Left cardiac atrium (tissue), 4 donors: ENCODE results near the gene ARF1. TPM values are rescaled to one million over a fixed set of nuclear protein-coding genes. Genes with fewer than 3 reads are reported as not detected.

Experiments
- ATAC-seq, 2 donors: fragments of 200-7000 bp; cut with Tn5 transposase; one replicate each; pipeline ENCODE4 v1.9.1; 2020; ENCODE audit warnings: mild to moderate bottlenecking in 2 of 2, moderate library complexity in 2 of 2
- DNase-seq: peaks from one replicate; pipeline ENCODE4 v3.0.0-alpha.2; 2020
- intact Hi-C, 2 donors: fragments of 100-400 bp; cut with DNase I; formaldehyde crosslinking; loops; one replicate each; pipeline versions ENCODE4 v1.14.1 to v1.15.1; 2022 to 2023
- total RNA-seq, 2 donors: library from RNA; stranded (reverse); fragmentation: NEBNext Ultra II Directional; extraction: Animal tissue kit (Norgen Biotek cat#: 25700); gene quantifications; one replicate each; pipeline ENCODE4 v1.2.1, GENCODE V29; 2021
- donor health status: DM: no; HTN: yes; CAD: no.
- donor health status: DM: no; HTN: yes; CAD: no; lungs with severe emphysema.
- donor health status: DM: yes; HTN: yes; CAD: no.
- donor health status: Dilated cardiomyopathy.

Gene ARF1
- total RNA-seq, 2 donors from 2014 or later: 295 to 397 TPM

DNA sequence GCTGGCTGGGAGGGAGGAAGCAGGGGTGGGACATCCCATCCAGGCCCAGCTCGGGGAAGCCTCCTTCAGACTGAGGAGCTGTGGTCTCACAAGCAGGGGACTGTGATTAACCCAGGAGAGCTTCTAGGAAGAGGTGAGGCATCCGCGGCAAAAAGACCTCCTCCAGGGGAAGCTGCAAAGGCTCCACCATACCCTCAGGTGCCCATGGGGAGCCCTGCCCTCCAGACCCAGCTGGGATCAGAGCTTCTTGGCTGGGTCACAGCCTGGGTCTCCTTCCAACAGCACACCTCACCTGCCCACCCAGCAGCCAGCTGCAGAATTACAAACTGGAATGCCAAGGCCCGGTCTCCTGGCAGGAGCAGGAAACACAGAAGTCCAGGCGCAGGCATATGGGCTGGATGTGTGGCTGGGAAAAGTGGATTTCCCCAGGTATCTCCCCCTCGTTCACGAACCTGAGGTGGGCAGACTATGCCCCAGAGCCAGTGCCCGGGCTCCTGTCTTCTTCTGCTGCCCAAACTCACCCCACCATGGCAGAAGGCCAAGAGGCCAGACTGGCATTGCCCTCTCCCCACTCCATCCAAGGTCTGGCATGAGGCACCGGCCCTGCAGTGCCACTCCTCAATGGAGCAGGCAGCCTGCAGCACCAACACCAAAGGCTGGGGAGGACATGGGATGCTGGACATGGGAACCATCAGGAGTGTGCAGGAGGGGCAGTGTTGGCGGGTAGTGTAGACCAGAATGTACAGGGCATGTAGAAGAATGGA lies 15.4 kb upstream of the ARF1 start:
- no peak for DNase-seq
- intact Hi-C loops: no loop called here
- no peak for ATAC-seq

DNA sequence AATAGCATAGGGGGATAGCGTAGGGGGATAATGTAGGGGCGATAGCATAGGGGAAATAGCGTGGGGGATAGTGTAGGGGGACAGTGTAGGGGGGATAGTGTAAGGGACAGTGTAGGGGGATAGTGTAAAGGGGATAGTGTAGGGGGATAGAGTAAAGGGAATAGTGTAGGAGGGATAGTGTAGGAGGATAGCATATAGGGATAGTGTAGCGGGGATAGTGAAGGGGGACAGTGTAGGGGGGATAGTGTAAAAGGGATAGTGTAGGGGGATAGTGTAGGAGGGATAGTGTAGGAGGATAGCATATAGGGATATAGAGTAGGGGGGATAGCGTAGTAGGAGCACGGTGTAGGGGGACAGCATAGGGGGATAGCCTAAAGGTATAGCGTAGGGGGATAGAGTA lies 14.1 kb upstream of the ARF1 start:
- DNase-seq: no peak
- ATAC-seq: no peak
- intact Hi-C loops: no loop called here

DNA sequence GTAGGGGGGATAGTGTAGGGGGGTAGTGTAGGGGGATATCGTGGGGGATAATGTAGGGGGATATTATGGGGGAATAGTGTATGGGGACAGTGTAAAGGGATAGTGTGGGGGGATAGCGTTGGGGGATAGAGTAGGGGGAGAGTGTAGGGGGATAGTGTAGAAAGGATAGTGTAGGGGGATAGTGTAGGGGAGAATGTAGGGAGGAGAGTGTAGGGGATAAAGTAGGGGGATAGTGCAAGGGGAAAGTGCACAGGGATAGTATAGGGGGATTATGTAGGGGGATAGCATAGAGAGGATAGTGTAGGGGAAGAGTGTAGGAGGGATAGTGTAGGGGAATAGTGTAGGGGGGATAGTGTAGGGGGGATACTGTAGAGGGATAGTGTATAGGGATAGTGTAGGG lies 12.3 kb upstream of the ARF1 start:
- intact Hi-C loops: loop anchor here in 1 of 2 donors (10.0 kb wide), 1 partner anchor 305 kb away; no protein-coding TSS in a partner anchor
- no peak for ATAC-seq
- DNase-seq: no peak

DNA sequence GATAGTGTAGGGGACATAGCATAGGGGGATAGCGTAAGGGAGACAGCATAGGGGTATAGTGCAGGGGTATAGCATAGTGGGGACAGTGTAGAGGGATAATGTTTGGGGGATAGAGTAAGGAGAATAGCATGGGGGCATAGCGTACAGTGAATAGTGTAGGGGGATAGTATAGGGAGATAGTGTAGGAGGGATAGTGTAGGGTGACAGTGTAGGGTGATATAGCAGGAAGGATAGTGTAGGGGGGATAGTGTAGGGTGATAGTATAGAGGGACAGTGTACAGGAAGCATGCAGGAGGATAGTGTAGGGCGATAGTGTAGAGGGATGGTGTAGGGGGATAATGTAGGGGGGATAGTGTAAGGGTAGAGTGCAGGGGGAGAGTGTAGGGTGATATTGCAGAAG lies 11.7 kb upstream of the ARF1 start:
- ATAC-seq (no peak), DNase-seq (no peak)
- intact Hi-C loops: loop anchor here in 1 of 2 donors (10.0 kb wide), 1 partner anchor 306 kb away; no protein-coding TSS in a partner anchor

DNA sequence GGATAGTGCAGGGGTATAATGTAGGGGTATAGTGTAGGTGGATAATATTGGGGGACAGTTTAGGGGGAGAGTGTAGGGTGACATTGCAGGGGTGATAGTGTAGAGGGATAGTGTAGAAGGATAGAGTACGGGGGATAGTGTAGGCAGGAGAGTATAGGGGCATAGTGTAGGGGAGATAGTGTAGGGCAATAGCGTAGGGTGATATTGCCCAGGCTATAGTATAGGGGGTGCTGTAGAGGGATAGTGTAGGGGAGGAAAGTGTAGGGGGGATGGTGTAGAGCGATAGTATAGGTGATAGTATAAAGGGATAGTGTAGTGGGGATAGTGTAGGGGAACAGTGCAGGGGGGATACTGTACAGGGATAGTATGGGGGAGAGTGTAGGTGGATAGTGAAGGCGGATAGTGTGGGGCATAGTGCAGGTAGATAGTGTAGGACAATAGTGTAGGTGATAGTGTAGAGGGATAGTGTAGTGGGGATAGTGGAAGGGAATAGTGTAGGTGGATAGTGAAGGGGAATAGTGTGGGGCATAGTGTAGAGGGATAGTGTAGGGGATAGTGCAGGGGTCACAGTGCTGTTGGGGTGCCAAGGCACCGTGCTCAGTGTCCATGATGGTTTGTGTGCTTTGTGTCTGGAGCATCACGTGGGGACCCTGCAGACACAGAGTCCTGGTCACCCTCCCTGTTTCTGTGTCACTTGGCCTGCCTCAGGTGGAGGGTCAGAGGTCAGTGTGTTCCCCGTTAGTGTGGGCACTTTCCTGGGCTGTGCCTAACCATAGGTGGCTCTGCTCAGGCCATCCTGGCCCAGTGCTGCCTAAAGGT lies 10.5 kb upstream of the ARF1 start:
- intact Hi-C loops: loop anchor here in 1 of 2 donors (10.0 kb wide), 1 partner anchor 307 kb away; no protein-coding TSS in a partner anchor
- no peak for DNase-seq
- ATAC-seq: no peak

DNA sequence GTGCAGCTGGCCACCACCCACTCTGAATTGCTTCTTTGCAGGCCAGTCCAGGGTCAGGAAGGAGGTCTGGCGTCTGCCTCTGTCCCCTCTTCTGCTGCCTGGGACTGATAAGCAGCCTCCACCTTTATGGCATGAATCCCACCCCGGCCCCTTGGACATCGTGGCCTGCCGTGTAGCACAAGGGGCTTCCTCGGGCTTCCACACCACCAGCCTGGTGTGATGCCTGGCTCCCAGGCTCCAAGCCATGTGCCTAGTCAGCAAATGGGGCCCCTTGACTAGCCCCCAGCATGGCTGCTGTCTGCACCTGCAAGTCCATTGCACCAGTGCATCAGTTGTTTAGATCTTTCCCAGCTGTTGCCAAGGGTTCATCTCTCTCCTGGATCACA lies 9.9 kb upstream of the ARF1 start:
- no peak for ATAC-seq
- DNase-seq: no peak
- intact Hi-C loops: loop anchor here in 1 of 2 donors (10.0 kb wide), 1 partner anchor 308 kb away; no protein-coding TSS in a partner anchor

DNA sequence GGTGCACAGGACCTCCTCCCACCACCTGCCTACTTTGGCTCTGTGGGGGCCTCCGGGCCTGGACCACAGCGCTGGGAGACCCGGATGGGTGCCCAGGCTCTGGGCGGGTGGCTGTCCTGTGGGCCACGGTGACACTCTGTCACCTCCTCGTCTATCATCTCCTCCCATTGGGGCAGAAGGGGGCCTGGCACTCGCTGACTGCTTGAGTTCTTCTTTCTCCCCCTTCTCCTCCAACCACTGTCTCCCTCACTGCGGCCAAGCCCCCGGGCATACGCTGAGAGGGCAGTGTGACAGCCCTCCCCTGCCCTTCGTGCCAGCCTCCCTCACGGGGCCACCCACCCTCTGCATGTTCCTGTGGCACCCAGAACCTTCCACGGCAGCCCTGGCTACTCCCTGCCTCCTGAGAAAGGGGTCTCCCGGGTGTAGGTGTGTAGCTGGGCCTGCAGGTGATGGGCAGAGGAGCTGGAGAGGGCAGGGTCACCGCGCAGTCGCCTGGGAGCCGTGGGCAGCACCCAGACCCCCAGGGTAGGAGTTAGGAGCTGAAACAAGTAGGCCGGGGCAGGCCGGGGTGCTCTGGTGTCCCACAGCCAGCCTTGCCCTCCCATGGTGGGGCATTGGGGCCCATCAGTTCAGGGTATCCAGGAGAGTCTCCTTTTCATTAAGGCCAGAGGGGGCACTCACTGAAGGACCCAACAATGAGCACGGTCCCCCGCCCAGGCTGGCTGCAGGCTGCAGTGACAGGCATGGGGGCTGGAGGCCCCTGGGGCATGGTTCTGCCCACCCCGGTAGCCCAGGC lies 9.2 kb upstream of the ARF1 start:
- no peak for ATAC-seq
- intact Hi-C loops: loop anchor here in 1 of 2 donors (10.0 kb wide), 1 partner anchor 308 kb away; no protein-coding TSS in a partner anchor
- peak; percentile 13 for DNase-seq

DNA sequence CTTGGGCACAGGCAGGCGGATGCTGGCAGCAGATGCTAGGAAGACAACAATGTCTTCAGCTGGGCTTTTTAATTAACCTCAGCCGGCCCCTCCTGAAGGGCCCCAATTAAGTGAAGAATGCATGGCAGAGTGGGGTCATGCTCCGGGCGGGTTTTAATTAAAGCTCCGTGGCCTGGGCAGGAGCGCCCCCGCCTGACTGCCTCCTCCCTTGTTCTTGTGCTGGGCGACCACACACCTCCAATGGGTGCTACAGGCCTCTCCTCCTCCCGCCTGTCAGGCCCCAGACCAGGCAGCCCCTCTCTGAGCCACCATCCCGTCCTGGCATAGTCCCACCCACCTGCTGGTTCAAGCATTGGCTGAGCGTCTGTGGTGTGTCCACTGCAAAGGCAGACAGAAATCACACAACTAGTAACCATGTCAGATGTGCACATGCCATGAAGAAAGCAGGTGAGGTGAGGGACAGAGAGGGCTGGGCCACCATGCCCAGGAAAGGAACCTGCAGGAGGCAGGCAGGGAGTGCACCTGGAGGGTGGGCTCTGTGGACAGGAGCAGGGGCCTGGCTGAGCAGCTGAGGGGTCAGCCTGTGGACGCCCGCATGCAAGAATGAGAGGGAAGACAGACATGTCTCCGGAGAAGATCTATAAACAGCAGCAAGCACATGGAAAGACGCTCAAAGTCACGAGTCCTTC lies 8.5 kb upstream of the ARF1 start:
- peak in 1 of 2 donors; percentile 4 for ATAC-seq
- DNase-seq: no peak
- intact Hi-C loops: loop anchor here in 1 of 2 donors (10.0 kb wide), 1 partner anchor 309 kb away; no protein-coding TSS in a partner anchor

DNA sequence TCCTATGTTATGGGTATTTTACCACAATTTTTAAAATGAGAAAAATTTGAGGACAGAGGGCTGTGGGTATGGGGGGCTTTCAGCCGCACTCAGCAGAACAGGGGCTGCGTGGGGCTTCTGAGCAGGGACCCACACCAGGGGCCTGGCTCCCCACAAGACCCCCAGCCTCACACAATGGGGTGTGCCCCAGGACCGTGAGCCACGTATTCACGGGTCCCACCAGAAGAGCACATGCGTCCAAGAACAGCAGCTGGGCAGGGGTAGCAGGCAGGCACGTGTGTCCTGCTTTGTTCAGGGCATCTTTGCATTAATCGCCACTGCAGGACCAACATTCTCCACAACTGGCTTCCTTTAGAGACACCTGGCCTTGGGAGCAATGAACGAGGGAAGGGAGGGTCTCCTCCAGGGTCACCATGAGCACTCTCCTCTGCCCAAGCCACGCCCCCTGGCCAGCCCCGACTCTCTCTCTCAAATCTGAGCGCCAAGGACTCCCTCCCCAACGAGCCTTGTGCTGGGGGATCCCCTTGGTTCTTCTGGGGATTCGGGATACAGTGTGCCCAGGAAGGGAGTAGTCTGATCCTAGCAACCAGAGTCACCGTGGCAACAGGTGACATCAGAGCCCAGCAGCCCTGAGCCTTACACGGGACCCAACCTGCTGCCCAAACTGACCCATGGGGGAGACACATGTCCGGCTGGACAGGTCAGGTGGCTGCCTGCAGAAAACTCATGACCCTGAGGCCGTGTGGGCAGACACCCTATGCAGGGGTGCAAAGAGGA lies 7.4 kb upstream of the ARF1 start:
- DNase-seq (peak; percentile 29), ATAC-seq (peak in 1 of 2 donors; percentile 4)
- intact Hi-C loops: loop anchor here in 1 of 2 donors (10.0 kb wide), 1 partner anchor 310 kb away; no protein-coding TSS in a partner anchor

DNA sequence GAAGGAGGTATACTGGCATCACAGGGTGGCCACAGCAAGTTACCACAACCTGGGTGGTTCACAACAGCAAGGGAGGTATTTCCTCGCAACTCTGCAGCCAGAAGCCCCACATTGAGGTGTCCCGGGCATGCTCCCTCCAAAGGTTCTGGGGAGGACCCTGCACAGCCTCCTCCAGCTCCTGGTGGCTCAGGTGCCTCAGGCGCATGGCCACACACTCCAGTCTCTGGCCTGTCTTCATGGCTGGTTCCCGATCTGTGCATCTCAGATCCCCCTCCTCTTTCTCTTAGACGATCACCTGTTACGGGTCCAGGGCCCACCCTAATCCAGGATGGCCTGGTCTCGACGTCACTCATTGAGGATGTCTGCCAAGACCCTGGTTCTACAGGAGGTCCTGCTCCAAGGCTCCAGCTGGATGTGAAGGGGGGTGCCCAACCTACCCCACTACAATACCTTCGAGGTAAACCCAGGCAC lies 6.7 kb upstream of the ARF1 start:
- DNase-seq (peak; percentile 11), ATAC-seq (no peak)
- intact Hi-C loops: loop anchor here in 1 of 2 donors (10.0 kb wide), 1 partner anchor 311 kb away; no protein-coding TSS in a partner anchor

DNA sequence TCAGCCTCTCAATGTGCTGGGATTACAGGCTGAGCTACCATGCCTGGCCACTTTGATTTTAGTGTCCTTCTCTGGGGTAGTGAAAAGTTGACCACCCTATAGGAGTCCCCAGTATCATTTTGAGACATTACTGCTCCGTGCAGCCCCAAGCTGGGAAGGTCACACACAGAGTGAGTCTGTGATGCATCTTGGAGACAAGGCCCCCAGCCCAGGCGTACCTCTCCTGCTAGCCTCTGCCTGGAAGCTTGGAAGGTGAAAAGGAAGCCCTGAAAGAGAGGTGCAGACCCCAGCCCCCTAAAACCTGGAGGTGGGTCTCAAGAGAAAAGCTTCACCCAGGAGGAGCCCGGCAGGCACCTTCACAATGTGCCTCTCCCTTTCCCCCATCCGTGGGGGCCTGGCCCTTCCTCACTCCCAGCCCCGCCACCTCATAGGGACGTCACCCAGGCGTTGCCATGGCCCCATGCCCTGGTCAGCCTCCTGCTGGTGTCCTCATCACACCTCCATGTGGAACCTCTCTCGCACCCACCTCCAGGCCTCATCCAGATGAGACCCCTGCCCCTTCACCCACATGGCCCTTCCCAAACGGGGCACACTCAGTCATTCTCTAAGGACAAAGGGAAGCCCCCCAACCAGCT lies 5.6 kb upstream of the ARF1 start:
- DNase-seq: peak; percentile 16
- intact Hi-C loops: loop anchor here in 1 of 2 donors (10.0 kb wide), 1 partner anchor 312 kb away; no protein-coding TSS in a partner anchor
- ATAC-seq: no peak

DNA sequence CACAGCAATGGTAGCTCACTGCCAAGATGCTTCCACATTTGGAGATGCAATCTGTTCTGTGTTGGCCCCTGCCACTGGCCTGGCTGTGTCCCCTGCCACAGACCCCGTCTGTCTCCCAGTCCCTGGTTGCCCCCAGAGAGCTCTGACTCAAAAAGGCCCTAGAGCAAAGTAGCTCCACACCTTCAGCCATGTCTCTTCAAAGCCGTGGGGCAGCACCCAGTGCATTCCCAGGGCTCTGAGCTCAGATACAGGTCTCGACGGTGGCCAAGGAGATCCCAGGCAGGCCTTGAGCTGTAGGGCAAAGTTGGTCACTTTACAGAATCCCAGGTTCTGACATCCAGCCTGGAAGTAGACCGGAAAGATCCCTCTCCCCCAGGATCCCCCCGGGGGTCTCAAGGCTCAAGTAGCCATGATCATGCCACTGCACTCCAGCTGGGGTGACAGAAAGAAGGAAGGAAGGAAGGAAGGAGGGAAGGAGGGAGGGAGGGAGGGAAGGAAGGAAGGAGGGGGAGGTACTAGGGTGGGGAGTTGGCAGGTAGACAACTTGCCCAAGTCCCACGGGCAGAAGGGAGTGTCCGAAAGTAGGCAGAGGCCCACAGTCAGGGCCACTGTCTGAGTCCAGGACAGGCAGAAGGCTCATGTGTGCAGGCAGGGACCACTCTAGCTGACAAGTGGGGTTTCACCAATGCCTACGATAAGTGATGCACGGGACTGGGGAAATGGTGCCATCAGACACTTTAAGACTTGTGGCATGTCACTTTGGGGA lies 4.8 kb upstream of the ARF1 start:
- DNase-seq (peak; percentile 13), ATAC-seq (no peak)
- intact Hi-C loops: loop anchor here in 1 of 2 donors (10.0 kb wide), 1 partner anchor 313 kb away; no protein-coding TSS in a partner anchor

DNA sequence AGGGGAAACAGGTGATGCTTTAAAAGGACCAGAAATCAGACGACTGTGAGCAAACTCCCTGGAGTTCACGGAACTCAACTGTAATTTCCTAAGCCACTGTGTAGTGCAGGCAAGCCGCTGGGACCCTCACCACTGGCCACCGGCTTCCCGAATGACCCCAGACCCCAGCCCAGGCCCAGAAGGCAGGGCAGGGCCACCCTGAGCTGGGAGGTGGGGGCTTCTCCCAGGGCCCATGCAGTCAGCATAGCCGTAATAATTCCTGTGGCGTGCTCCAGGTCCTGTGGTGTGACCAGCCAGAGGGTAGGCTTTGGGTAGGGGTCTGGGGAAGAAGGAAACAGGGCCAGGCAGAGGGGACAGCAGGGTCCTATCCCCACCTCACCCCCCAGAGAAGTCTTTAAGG lies 3.5 kb upstream of the ARF1 start:
- DNase-seq (peak; percentile 11), ATAC-seq (no peak)
- intact Hi-C loops: loop anchor here in 1 of 2 donors (10.0 kb wide), 1 partner anchor 314 kb away; no protein-coding TSS in a partner anchor

DNA sequence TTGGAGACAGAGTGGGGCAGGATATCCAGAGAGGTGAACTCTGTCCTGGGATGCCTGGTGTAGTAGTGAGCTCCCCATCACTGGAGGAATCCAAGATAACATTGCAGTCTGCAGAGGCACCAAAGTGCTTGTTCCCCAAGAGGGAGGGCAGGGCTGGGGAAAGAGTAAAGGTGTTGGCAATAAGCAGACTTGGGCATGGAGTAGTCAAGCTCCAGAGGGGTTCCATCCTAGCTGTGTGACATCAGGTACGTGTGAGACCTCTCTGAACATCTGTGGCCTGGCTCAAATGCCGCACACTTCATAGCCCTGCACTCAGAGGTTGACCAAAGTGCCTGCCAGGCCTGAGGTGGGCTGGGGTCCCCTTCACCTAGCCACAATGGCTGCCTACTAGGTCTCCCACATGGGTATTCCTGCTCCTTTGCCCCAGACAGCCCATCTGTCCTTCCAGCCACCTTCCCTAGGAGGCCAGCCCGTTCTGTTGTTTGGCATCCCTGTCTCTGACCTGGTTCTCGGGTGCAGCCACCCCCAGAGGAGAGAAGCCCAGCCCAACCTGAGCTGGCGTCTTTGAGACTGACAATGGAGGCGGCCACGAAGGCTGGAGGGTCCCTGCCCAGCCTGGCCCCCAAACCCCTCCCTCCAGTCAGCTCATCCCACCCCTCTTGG lies 2.8 kb upstream of the ARF1 start:
- intact Hi-C loops: loop anchor here in 1 of 2 donors (10.0 kb wide), 1 partner anchor 315 kb away; no protein-coding TSS in a partner anchor
- no peak for ATAC-seq
- peak; percentile 19 for DNase-seq

DNA sequence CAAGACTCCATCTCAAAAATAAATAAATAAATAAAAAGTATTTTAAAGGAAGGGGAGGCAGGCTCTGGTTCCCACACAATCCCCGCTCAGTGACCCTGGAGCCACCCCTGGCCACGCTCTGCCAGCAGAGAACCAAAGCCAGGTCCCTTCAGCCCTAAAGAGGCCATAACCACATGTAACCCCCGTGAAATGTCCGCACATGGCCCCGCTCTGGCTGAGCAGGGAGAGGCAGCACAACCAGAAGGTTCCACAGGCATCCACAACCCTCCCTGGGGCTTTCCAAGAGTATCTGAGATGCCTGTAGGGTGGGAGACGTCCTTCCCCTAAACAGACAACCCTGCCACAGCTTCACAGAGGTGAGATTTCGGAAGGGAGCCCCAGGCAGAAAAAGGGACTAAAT lies 1.4 kb upstream of the ARF1 start:
- intact Hi-C loops: no loop called here
- ATAC-seq: no peak
- no peak for DNase-seq
